WTC11 (cell line): ENCODE data around the gene VARS1. TPM values are rescaled to one million over a fixed set of nuclear protein-coding genes. Genes with fewer than 3 reads are reported as not detected.

ENCODE experiments used
- ATAC-seq: fragments of 200-7000 bp; cut with Tn5 transposase; 2 replicates; pipeline ENCODE4 v1.10.0; 2021; ENCODE audit warnings: mild to moderate bottlenecking, moderate library complexity
- CTCF ChIA-PET: fragments of 300-600 bp; sonication (Branson Sonifier 250); formaldehyde crosslinking; loops from one replicate; lab custom pipeline; 2021; ENCODE audit warnings: antibody characterized with exemption; lab: Charles Lee
- POLR2A ChIA-PET: fragments of 350-600 bp; sonication (Branson Sonifier 250); formaldehyde crosslinking; loops from one replicate; lab custom pipeline; 2021; ENCODE audit warnings: antibody characterized with exemption; lab: Charles Lee
- DNase-seq: peaks from one replicate; pipeline ENCODE4 v3.0.0; 2021; ENCODE audit warnings: low spot score
- H3K27ac Mint-ChIP-seq: 2 replicates; pipeline ENCODE4 v1.8.0; 2021; ENCODE audit warnings: mixed read lengths
- H3K27me3 Mint-ChIP-seq: 2 replicates; pipeline ENCODE4 v1.8.0; 2021; ENCODE audit warnings: low read depth, mild to moderate bottlenecking, moderate library complexity, mixed read lengths
- H3K36me3 Mint-ChIP-seq: 2 replicates; pipeline ENCODE4 v1.8.0; 2021; ENCODE audit warnings: mixed read lengths
- H3K4me1 Mint-ChIP-seq: 2 replicates; pipeline ENCODE4 v1.8.0; 2022; ENCODE audit warnings: mixed read lengths
- H3K4me3 Mint-ChIP-seq: 2 replicates; pipeline ENCODE4 v1.8.0; 2021; ENCODE audit warnings: mild to moderate bottlenecking, moderate library complexity, mixed read lengths
- H3K9me3 Mint-ChIP-seq: 2 replicates; pipeline ENCODE4 v1.8.0; 2021; ENCODE audit warnings: mixed read lengths
- AR ChIP-seq: fragments of 250-450 bp; sonication (Bioruptor Pico); IDR thresholded peaks from 2 replicates; pipeline ENCODE4 v1.9.0; 2021; ENCODE audit warnings: mild to moderate bottlenecking
- ARID4B ChIP-seq: sonication (generic); formaldehyde crosslinking; IDR thresholded peaks from 2 replicates; pipeline ENCODE4 v1.8.0; 2023; ENCODE audit warnings: missing genetic modification reagents, mild to moderate bottlenecking, borderline replicate concordance
- ATF1 ChIP-seq: sonication (generic); formaldehyde crosslinking; IDR thresholded peaks from 2 replicates; pipeline ENCODE4 v1.8.1; 2023; ENCODE audit warnings: mild to moderate bottlenecking, moderate library complexity, missing genetic modification reagents
- E2F4 ChIP-seq: sonication (generic); formaldehyde crosslinking; IDR thresholded peaks from 2 replicates; pipeline ENCODE4 v1.8.1; 2022; ENCODE audit warnings: low read depth, mild to moderate bottlenecking, moderate library complexity, missing genetic modification reagents, borderline replicate concordance
- HMGXB4 ChIP-seq: sonication (generic); formaldehyde crosslinking; IDR thresholded peaks from 2 replicates; pipeline ENCODE4 v1.8.1; 2023; ENCODE audit warnings: mild to moderate bottlenecking, moderate library complexity, missing genetic modification reagents
- MXD4 ChIP-seq: fragments of 250-450 bp; sonication (Bioruptor Pico); IDR thresholded peaks from 2 replicates; pipeline ENCODE4 v1.8.0; 2021; ENCODE audit warnings: mild to moderate bottlenecking, moderate library complexity, borderline replicate concordance
- PRDM15 ChIP-seq: sonication (generic); formaldehyde crosslinking; IDR thresholded peaks from 2 replicates; pipeline ENCODE4 v1.8.0; 2022; ENCODE audit warnings: missing genetic modification reagents
- PRRX2 ChIP-seq: fragments of 250-450 bp; sonication (Bioruptor Pico); IDR thresholded peaks from 2 replicates; pipeline ENCODE4 v1.8.0; 2021; ENCODE audit warnings: mild to moderate bottlenecking
- TEAD1 ChIP-seq: sonication (generic); formaldehyde crosslinking; IDR thresholded peaks from 2 replicates; pipeline ENCODE4 v1.8.0; 2022; ENCODE audit warnings: mild to moderate bottlenecking, missing genetic modification reagents
- TEAD4 ChIP-seq: sonication (generic); formaldehyde crosslinking; IDR thresholded peaks from 2 replicates; pipeline ENCODE4 v1.8.0; 2022; ENCODE audit warnings: mild to moderate bottlenecking, missing genetic modification reagents
- USF2 ChIP-seq: sonication (generic); formaldehyde crosslinking; IDR thresholded peaks from 2 replicates; pipeline ENCODE4 v1.8.1; 2023; ENCODE audit warnings: mild to moderate bottlenecking, missing genetic modification reagents, moderate library complexity
- ZNF671 ChIP-seq: fragments of 250-450 bp; sonication (Bioruptor Pico); IDR thresholded peaks from 2 replicates; pipeline ENCODE4 v1.8.0; 2021; ENCODE audit warnings: mild to moderate bottlenecking
- ZSCAN18 ChIP-seq: fragments of 250-450 bp; sonication (Bioruptor Pico); IDR thresholded peaks from 2 replicates; pipeline ENCODE4 v2.1.2; 2022; ENCODE audit warnings: mild to moderate bottlenecking, moderate library complexity
- total RNA-seq: library from RNA; stranded (reverse); gene quantifications from 3 replicates; pipeline ENCODE4 v1.2.3, GENCODE V29; 2021

VARS1 gene
- total RNA-seq, 1 experiment from 2014 or later = 177 TPM

- TF ChIP-seq HMGXB4 (CRISPR knock-in tag) (no peak), ARID4B (no peak), ZSCAN18 (no peak)
Measured at GRCh38 chr6:31760790-31761189, 34.8 kb downstream of the VARS1 start (continued).

GRCh38 chr6:31758281-31758680 is 37.3 kb downstream of the VARS1 start:
- Mint-ChIP-seq H3K27ac (no peak overlapping the region; the same call in 1 of the 2 replicates), H3K36me3 (peaks cover 22% of the 10 kb centered on the region), H3K4me1 (peaks cover 3% of the 10 kb centered on the region), H3K4me3 (no peak overlapping the region), H3K9me3 (no peaks in the 10 kb centered on the region), H3K27me3 (no peaks in the 10 kb centered on the region)
- ATAC-seq (no peak), DNase-seq (no peak)
- ChIA-PET POLR2A (no interaction called here), CTCF (interaction anchor here (1.4 to 2.2 kb wide), 2 partner anchors 11 to 69 kb away, joined by 4 to 8 read pairs; no protein-coding TSS in a partner anchor)
- TF ChIP-seq ARID4B (no peak), USF2 (CRISPR knock-in tag) (no peak), PRDM15 (CRISPR knock-in tag) (no peak), ATF1 (CRISPR knock-in tag) (no peak), TEAD4 (no peak), AR (CRISPR knock-in tag) (no peak), MXD4 (no peak), ZNF671 (CRISPR knock-in tag) (no peak), PRRX2 (CRISPR knock-in tag) (no peak), TEAD1 (no peak), E2F4 (CRISPR knock-in tag) (no peak)
